ENCODE results near the gene LLGL2.
"Not testable (repeated sequence)": the region's sequence is repeated elsewhere in the genome, so short reads cannot be mapped to it uniquely, and the experiment has no call there.

LLGL2 gene

GRCh38 chr17:75592348-75593020 lies 67.0 kb downstream of the LLGL2 start:
- in situ Hi-C loops (cut with MboI; ENCODE audit: low sequenced_read_pairs, unreplicated experiment), result no loop called here
- TF ChIP-seq CTCF (IDR thresholded peaks at IDR 0.05; ENCODE audit: borderline replicate concordance, control extremely low read depth, extremely low read depth, insufficient read depth, missing control alignments), result no peak
- no peak for DNase-seq (ENCODE audit: low spot score)

- DNase-seq (ENCODE audit: low spot score); in situ Hi-C loops (cut with MboI; ENCODE audit: low sequenced_read_pairs, unreplicated experiment): not testable (repeated sequence)
These were observed 67.9 kb downstream of the LLGL2 start for GRCh38 chr17:75593430-75593829.

DNA sequence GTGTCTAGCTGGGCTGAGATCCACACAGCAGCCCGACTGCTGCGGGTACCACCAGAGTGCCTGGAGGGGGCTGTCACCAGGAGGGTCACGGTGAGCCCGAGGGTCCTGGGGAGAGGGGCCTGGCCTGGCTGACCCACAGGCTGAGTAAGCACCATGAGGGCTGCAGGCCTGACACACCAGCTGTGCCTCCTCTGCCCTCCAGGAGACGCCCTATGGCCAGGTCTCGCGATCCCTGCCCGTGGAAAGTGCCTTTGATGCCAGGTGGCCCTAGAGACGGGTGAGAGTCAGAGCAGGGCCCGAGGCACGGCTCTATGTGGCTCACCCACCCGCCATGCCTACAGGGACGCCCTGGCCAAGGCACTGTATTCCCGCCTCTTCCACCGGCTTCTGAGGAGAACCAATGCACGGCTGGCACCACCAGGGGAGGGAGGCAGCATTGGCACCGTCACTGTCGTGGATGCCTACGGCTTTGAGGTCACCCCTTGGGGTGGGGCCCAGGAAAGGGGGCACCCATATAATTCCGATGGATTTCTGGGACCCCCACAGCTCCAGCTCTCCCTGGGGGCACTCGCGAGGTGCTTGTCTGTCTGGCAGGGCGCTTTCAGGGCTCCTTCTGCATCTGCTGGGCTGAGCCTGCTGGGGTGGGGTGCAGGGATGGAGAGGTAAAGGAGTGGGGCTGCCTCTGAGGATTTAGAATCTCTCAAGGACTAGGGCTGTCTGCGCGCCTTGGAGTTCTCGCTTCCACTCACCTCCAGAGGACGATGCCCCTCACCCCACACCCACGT lies 69.2 kb downstream of the LLGL2 start:
- TF ChIP-seq CTCF (IDR thresholded peaks at IDR 0.05; ENCODE audit: borderline replicate concordance, control extremely low read depth, extremely low read depth, insufficient read depth, missing control alignments), result no peak
- no peak for DNase-seq (ENCODE audit: low spot score)
- in situ Hi-C loops (cut with MboI; ENCODE audit: low sequenced_read_pairs, unreplicated experiment), result no loop called here

GRCh38 chr17:75595284-75595919 lies 69.9 kb downstream of the LLGL2 start:
- in situ Hi-C loops (cut with MboI; ENCODE audit: low sequenced_read_pairs, unreplicated experiment), result no loop called here
- TF ChIP-seq CTCF (IDR thresholded peaks at IDR 0.05; ENCODE audit: borderline replicate concordance, control extremely low read depth, extremely low read depth, insufficient read depth, missing control alignments), result no peak
- no peak for DNase-seq (ENCODE audit: low spot score)

DNA sequence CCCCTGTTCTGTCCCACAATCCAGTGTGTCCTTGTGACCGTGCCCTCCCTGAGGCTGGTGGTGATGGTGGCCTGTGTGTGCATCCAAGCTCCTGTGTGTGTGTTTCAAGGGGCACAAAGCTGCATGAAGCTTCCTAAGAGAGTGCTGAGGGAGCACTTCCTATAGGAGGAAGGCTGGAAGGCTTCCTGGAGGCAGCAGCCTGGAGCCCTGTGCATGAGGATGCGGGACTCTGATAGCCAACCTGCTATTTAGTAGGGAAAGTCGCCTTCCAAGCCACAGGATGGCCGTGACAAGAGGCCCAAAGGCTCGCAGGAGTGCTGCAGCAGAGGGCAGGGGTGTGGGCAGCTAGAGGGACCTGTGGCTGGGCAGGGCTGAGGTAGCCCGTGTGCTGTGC lies 70.4 kb downstream of the LLGL2 start:
- no peak for DNase-seq (ENCODE audit: low spot score)
- in situ Hi-C loops (cut with MboI; ENCODE audit: low sequenced_read_pairs, unreplicated experiment), result no loop called here
- TF ChIP-seq CTCF (IDR thresholded peaks at IDR 0.05; ENCODE audit: borderline replicate concordance, control extremely low read depth, extremely low read depth, insufficient read depth, missing control alignments), result no peak

DNA sequence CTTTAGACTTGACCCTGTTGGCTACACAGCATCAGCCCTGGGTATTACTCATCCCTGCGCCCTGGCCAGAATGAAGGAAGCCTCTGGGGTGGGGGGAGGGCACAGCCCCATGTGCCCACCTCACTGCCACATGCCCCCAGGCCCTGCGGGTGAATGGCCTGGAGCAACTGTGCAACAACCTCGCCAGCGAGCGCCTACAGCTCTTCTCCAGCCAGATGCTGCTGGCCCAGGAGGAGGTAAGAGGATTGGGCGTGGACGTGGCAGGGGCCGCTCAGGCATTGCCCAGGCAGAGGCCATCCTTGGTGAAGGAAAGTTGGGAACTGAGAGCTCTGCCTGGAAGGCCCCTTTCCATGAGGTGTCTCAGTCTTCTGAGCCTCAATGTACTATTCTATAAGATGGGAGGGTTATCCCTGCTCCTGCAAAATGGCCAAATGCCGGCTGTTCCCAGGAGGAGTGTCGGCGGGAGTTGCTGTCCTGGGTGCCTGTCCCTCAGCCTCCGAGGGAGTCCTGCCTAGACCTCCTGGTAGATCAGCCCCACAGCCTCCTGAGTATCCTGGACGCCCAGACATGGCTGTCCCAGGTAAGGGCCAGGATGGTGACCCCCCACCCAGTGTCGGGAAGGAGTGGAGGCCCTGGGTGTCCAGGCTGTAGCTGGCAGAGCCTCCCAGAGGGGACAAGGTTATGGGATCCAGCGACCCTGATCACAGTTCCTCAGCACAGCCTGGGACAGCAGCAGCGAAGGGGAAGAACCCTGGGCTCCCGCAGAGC lies 71.0 kb downstream of the LLGL2 start:
- no peak for TF ChIP-seq CTCF (IDR thresholded peaks at IDR 0.05; ENCODE audit: borderline replicate concordance, control extremely low read depth, extremely low read depth, insufficient read depth, missing control alignments)
- in situ Hi-C loops (cut with MboI; ENCODE audit: low sequenced_read_pairs, unreplicated experiment), result no loop called here
- DNase-seq (ENCODE audit: low spot score), result no peak

Measured in GM13976 (cell line).